ENCODE results near the gene CCDC91.
"Not testable (repeated sequence)": the region's sequence is repeated elsewhere in the genome, so short reads cannot be mapped to it uniquely, and the experiment has no call there.

The CCDC91 gene

GRCh38 chr12:28471762-28472161 lies 281.5 kb downstream of the CCDC91 start:
- not testable (repeated sequence) for DNase-seq

GRCh38 chr12:28476206-28476605 lies 285.9 kb downstream of the CCDC91 start:
- DNase-seq, result not testable (repeated sequence)

- not testable (repeated sequence) for DNase-seq
Observed at GRCh38 chr12:28479097-28479496, 288.8 kb downstream of the CCDC91 start.

GRCh38 chr12:28479683-28480082 lies 289.4 kb downstream of the CCDC91 start:
- no peak for DNase-seq

GRCh38 chr12:28484156-28484555 lies 293.9 kb downstream of the CCDC91 start:
- no peak for DNase-seq

- no peak for DNase-seq
Observed at GRCh38 chr12:28486521-28486920, 296.3 kb downstream of the CCDC91 start.

GRCh38 chr12:28489246-28489645 lies 299.0 kb downstream of the CCDC91 start:
- no peak for DNase-seq

- no peak for DNase-seq
Observed at GRCh38 chr12:28497889-28498411, 307.7 kb downstream of the CCDC91 start.

- no peak for DNase-seq
Observed at GRCh38 chr12:28498850-28499249, 308.6 kb downstream of the CCDC91 start.

- no peak for DNase-seq
Observed at GRCh38 chr12:28500373-28501024, 310.2 kb downstream of the CCDC91 start.

GRCh38 chr12:28506271-28506670 lies 316.0 kb downstream of the CCDC91 start:
- DNase-seq, result no peak

- DNase-seq, result no peak
Observed at GRCh38 chr12:28507033-28507432, 316.8 kb downstream of the CCDC91 start.

GRCh38 chr12:28507867-28508266 lies 317.6 kb downstream of the CCDC91 start:
- DNase-seq, result no peak

- no peak for DNase-seq
Observed at GRCh38 chr12:28512406-28512805, 322.1 kb downstream of the CCDC91 start.

- DNase-seq, result no peak
Observed at GRCh38 chr12:28512876-28513275, 322.6 kb downstream of the CCDC91 start.

- DNase-seq, result no peak
Observed at GRCh38 chr12:28513983-28514382, 323.7 kb downstream of the CCDC91 start.

- DNase-seq, result no peak
Observed at GRCh38 chr12:28517101-28517500, 326.8 kb downstream of the CCDC91 start.

- DNase-seq, result no peak
Observed at GRCh38 chr12:28527631-28528249, 337.5 kb downstream of the CCDC91 start.

GRCh38 chr12:28535216-28535615 lies 345.0 kb downstream of the CCDC91 start:
- no peak for DNase-seq

- DNase-seq, result no peak
Observed at GRCh38 chr12:28536088-28536487, 345.8 kb downstream of the CCDC91 start.

GRCh38 chr12:28537474-28537873 lies 347.2 kb downstream of the CCDC91 start:
- DNase-seq, result no peak

GRCh38 chr12:28539691-28540323 lies 349.6 kb downstream of the CCDC91 start:
- DNase-seq, result no peak

GRCh38 chr12:28540324-28540714 lies 350.1 kb downstream of the CCDC91 start:
- no peak for DNase-seq
